ENCODE results near the gene BCAR1. TPM values are rescaled to one million over a fixed set of nuclear protein-coding genes. Genes with fewer than 3 reads are reported as not detected.

Gene BCAR1
- total and polyA plus RNA-seq, 2 of the 13 experiments (the other 11 are each of a cell fraction or from before 2014, with no cell fraction given) = 48.1 to 51.7 TPM

- TF ChIP-seq ZBED4 (CRISPR knock-in tag; IDR thresholded peaks at IDR 0.05; ENCODE audit: borderline replicate concordance) (peak; percentile 76; the same call in 1 of the 2 replicates), ZNF350 (CRISPR knock-in tag; IDR thresholded peaks at IDR 0.05; ENCODE audit: borderline replicate concordance, low read depth) (no peak; the same call in 1 of the 2 replicates), ZNF451 (CRISPR knock-in tag; IDR thresholded peaks at IDR 0.05) (peak; percentile 93), SCMH1 (CRISPR knock-in tag; IDR thresholded peaks at IDR 0.05; ENCODE audit: borderline replicate concordance) (no peak), ZBTB20 (CRISPR knock-in tag; IDR thresholded peaks at IDR 0.05; ENCODE audit: borderline replicate concordance, low read depth) (no peak; the same call in 1 of the 2 replicates), FOXK1 (CRISPR knock-in tag; IDR thresholded peaks at IDR 0.05; ENCODE audit: borderline replicate concordance, low read depth) (no peak), HMGA1 (CRISPR knock-in tag; conservative IDR thresholded peaks at IDR 0.05) (0 out of 2 replicates have a peak, but pooled peaks have one; percentile 27), ZSCAN31 (CRISPR knock-in tag; IDR thresholded peaks at IDR 0.05; ENCODE audit: low read depth) (peak; percentile 68; the same call in 1 of the 2 replicates), CREB3 (CRISPR knock-in tag; IDR thresholded peaks at IDR 0.05) (peak; percentile 50; the same call in 1 of the 2 replicates), TAF1 (CRISPR knock-in tag; IDR thresholded peaks at IDR 0.05) (peak; percentile 71), CBX1 (IDR thresholded peaks at IDR 0.05; ENCODE audit: low read depth) (peak; percentile 20), ZNF326 (CRISPR knock-in tag; IDR thresholded peaks at IDR 0.05; ENCODE audit: borderline replicate concordance) (no peak), SMYD3 (CRISPR knock-in tag; IDR thresholded peaks at IDR 0.05) (0 out of 2 replicates have a peak, but pooled peaks have one; percentile 57), TFDP2 (CRISPR knock-in tag; IDR thresholded peaks at IDR 0.05) (peak; percentile 81), XBP1 (CRISPR knock-in tag; IDR thresholded peaks at IDR 0.05) (no peak), BATF2 (CRISPR knock-in tag; IDR thresholded peaks at IDR 0.05) (no peak), ZNF724P (CRISPR knock-in tag; IDR thresholded peaks at IDR 0.05; ENCODE audit: borderline replicate concordance) (no peak; the same call in 1 of the 2 replicates), IKZF1 (IDR thresholded peaks at IDR 0.05) (no peak), MXD3 (CRISPR knock-in tag; IDR thresholded peaks at IDR 0.05) (peak; percentile 32; the same call in 1 of the 2 replicates)
Measured at GRCh38 chr16:75265911-75266701, 14.7 kb upstream of the BCAR1 start (continued).

All from HepG2 (cell line).